SK-N-SH (cell line): ENCODE data around the gene KCNAB3.

Experiments used
- CTCF ChIP-seq: fragments of 200-600 bp; sonication (generic); IDR thresholded peaks from 2 replicates; pipeline ENCODE4 v1.6.1; 2017; ENCODE audit warnings: antibody characterized with exemption, mild to moderate bottlenecking, moderate library complexity
- EP300 ChIP-seq, 2 experiments: IDR thresholded peaks; 2 replicates each; pipeline versions ENCODE4 v1.4.0 to v1.6.1; 2012; ENCODE audit warnings: borderline replicate concordance in 1 of 2, low read depth in 1 of 2, low read length in 1 of 2
- GATA2 ChIP-seq: sonication (generic); formaldehyde crosslinking; IDR thresholded peaks from 2 replicates; pipeline ENCODE4 v1.5.0; 2020; ENCODE audit warnings: mild to moderate bottlenecking, missing genetic modification reagents
- MXI1 ChIP-seq: IDR thresholded peaks from 2 replicates; pipeline ENCODE4 v1.6.1; 2012; ENCODE audit warnings: mild to moderate bottlenecking, low read depth, low read length, improper control_type of control experiment
- RAD21 ChIP-seq: IDR thresholded peaks from 2 replicates; pipeline ENCODE4 v1.6.1; 2012; ENCODE audit warnings: mild to moderate bottlenecking, low read length
- REST ChIP-seq: IDR thresholded peaks from 2 replicates; pipeline ENCODE4 v1.6.1; 2012; ENCODE audit warnings: mild to moderate bottlenecking, low read depth, low read length, moderate library complexity
- SIN3A ChIP-seq: IDR thresholded peaks from 2 replicates; pipeline ENCODE4 v1.6.1; 2012; ENCODE audit warnings: low read depth, mild to moderate bottlenecking, low read length, moderate library complexity, borderline replicate concordance
- SMC3 ChIP-seq: IDR thresholded peaks from 2 replicates; pipeline ENCODE4 v1.6.1; 2012; ENCODE audit warnings: low read depth, low read length, improper control_type of control experiment

- TF ChIP-seq CTCF (no peak), MXI1 (no peak), SIN3A (no peak), EP300 (IDR thresholded peaks at IDR 0.05; ENCODE audit: borderline replicate concordance in 1 of 2, low read depth in 1 of 2, low read length in 1 of 2) (no peak), REST (no peak), GATA2 (CRISPR knock-in tag) (no peak), RAD21 (no peak), SMC3 (no peak)
Observed at GRCh38 chr17:7922845-7923628, 6.6 kb downstream of the KCNAB3 start.
